Measurements from ENCODE around the gene GABRG3.

The GABRG3 gene

GRCh38 chr15:27249046-27249759 lies 278.2 kb downstream of the GABRG3 start:
- Histone ChIP-seq H3K36me3 (ENCODE audit: insufficient read depth, insufficient read length, low read length) (no peaks in the 10 kb centered on the region), H3K27me3 (ENCODE audit: insufficient read depth, insufficient read length) (no peaks in the 10 kb centered on the region)

GRCh38 chr15:27249760-27250109 lies 278.8 kb downstream of the GABRG3 start:
- Histone ChIP-seq H3K9me3 (ENCODE audit: insufficient read depth, low read length) (no peaks in the 10 kb centered on the region), H3K4me3 (ENCODE audit: insufficient read length, low read depth) (no peak overlapping the region), H3K36me3 (ENCODE audit: insufficient read depth, insufficient read length, low read length) (no peaks in the 10 kb centered on the region), H3K4me1 (ENCODE audit: insufficient read depth, insufficient read length) (peaks cover 2% of the 10 kb centered on the region), H3K9ac (ENCODE audit: insufficient read length, low read depth) (no peak overlapping the region), H3K27me3 (ENCODE audit: insufficient read depth, insufficient read length) (no peaks in the 10 kb centered on the region)
- no peak for DNase-seq (ENCODE audit: low read depth, low spot score)
- TF ChIP-seq ZNF274 (IDR thresholded peaks at IDR 0.05; ENCODE audit: low read depth, low read length) = no peak
- TF ChIP-seq YY1 (IDR thresholded peaks at IDR 0.05; ENCODE audit: insufficient read depth, insufficient read length) = no peak
- no peak for TF ChIP-seq SUZ12 (IDR thresholded peaks at IDR 0.05; ENCODE audit: extremely low read depth, insufficient read depth, insufficient read length)

More at GRCh38 chr15:27249046-27249759, 278.2 kb downstream of the GABRG3 start:
- H3K4me1 ChIP-seq (ENCODE audit: insufficient read depth, insufficient read length) = peaks cover 2% of the 10 kb centered on the region
- H3K9ac ChIP-seq (ENCODE audit: insufficient read length, low read depth) = no peak overlapping the region
- no peak for DNase-seq (ENCODE audit: low read depth, low spot score)
- no peak overlapping the region for H3K4me3 ChIP-seq (ENCODE audit: insufficient read length, low read depth)
- TF ChIP-seq ZNF274 (IDR thresholded peaks at IDR 0.05; ENCODE audit: low read depth, low read length) (no peak), YY1 (IDR thresholded peaks at IDR 0.05; ENCODE audit: insufficient read depth, insufficient read length) (no peak), SUZ12 (IDR thresholded peaks at IDR 0.05; ENCODE audit: extremely low read depth, insufficient read depth, insufficient read length) (no peak)
- H3K9me3 ChIP-seq (ENCODE audit: insufficient read depth, low read length) = no peaks in the 10 kb centered on the region

- TF ChIP-seq ZNF274 (IDR thresholded peaks at IDR 0.05; ENCODE audit: low read depth, low read length) (no peak), SUZ12 (IDR thresholded peaks at IDR 0.05; ENCODE audit: extremely low read depth, insufficient read depth, insufficient read length) (no peak), YY1 (IDR thresholded peaks at IDR 0.05; ENCODE audit: insufficient read depth, insufficient read length) (no peak)
- H3K4me3 ChIP-seq (ENCODE audit: insufficient read length, low read depth) = no peak overlapping the region
- H3K36me3 ChIP-seq (ENCODE audit: insufficient read depth, insufficient read length, low read length) = no peaks in the 10 kb centered on the region
- H3K27me3 ChIP-seq (ENCODE audit: insufficient read depth, insufficient read length) = no peaks in the 10 kb centered on the region
- DNase-seq (ENCODE audit: low read depth, low spot score) = no peak
- no peaks in the 10 kb centered on the region for H3K9me3 ChIP-seq (ENCODE audit: insufficient read depth, low read length)
- no peak overlapping the region for H3K9ac ChIP-seq (ENCODE audit: insufficient read length, low read depth)
- peaks cover 2% of the 10 kb centered on the region for H3K4me1 ChIP-seq (ENCODE audit: insufficient read depth, insufficient read length)
Measured at GRCh38 chr15:27250223-27250622, 279.2 kb downstream of the GABRG3 start.

GRCh38 chr15:27254055-27254454 lies 283.1 kb downstream of the GABRG3 start:
- DNase-seq (ENCODE audit: low read depth, low spot score) = no peak
- no peaks in the 10 kb centered on the region for H3K9me3 ChIP-seq (ENCODE audit: insufficient read depth, low read length)
- H3K36me3 ChIP-seq (ENCODE audit: insufficient read depth, insufficient read length, low read length) = no peaks in the 10 kb centered on the region
- H3K4me1 ChIP-seq (ENCODE audit: insufficient read depth, insufficient read length) = peaks cover 2% of the 10 kb centered on the region
- TF ChIP-seq YY1 (IDR thresholded peaks at IDR 0.05; ENCODE audit: insufficient read depth, insufficient read length) = no peak
- no peak for TF ChIP-seq ZNF274 (IDR thresholded peaks at IDR 0.05; ENCODE audit: low read depth, low read length)
- TF ChIP-seq SUZ12 (IDR thresholded peaks at IDR 0.05; ENCODE audit: extremely low read depth, insufficient read depth, insufficient read length) = no peak
- H3K4me3 ChIP-seq (ENCODE audit: insufficient read length, low read depth) = no peak overlapping the region
- no peaks in the 10 kb centered on the region for H3K27me3 ChIP-seq (ENCODE audit: insufficient read depth, insufficient read length)
- no peak overlapping the region for H3K9ac ChIP-seq (ENCODE audit: insufficient read length, low read depth)

GRCh38 chr15:27254801-27255200 lies 283.8 kb downstream of the GABRG3 start:
- no peak for DNase-seq (ENCODE audit: low read depth, low spot score)
- no peak overlapping the region for H3K9ac ChIP-seq (ENCODE audit: insufficient read length, low read depth)
- H3K27me3 ChIP-seq (ENCODE audit: insufficient read depth, insufficient read length) = no peaks in the 10 kb centered on the region
- TF ChIP-seq SUZ12 (IDR thresholded peaks at IDR 0.05; ENCODE audit: extremely low read depth, insufficient read depth, insufficient read length) (no peak), ZNF274 (IDR thresholded peaks at IDR 0.05; ENCODE audit: low read depth, low read length) (no peak), YY1 (IDR thresholded peaks at IDR 0.05; ENCODE audit: insufficient read depth, insufficient read length) (no peak)
- H3K9me3 ChIP-seq (ENCODE audit: insufficient read depth, low read length) = no peaks in the 10 kb centered on the region
- peaks cover 2% of the 10 kb centered on the region for H3K4me1 ChIP-seq (ENCODE audit: insufficient read depth, insufficient read length)
- no peak overlapping the region for H3K4me3 ChIP-seq (ENCODE audit: insufficient read length, low read depth)
- H3K36me3 ChIP-seq (ENCODE audit: insufficient read depth, insufficient read length, low read length) = no peaks in the 10 kb centered on the region

- TF ChIP-seq SUZ12 (IDR thresholded peaks at IDR 0.05; ENCODE audit: extremely low read depth, insufficient read depth, insufficient read length) = no peak
- TF ChIP-seq YY1 (IDR thresholded peaks at IDR 0.05; ENCODE audit: insufficient read depth, insufficient read length) = no peak
- no peak for TF ChIP-seq ZNF274 (IDR thresholded peaks at IDR 0.05; ENCODE audit: low read depth, low read length)
- Histone ChIP-seq H3K27me3 (ENCODE audit: insufficient read depth, insufficient read length) (no peaks in the 10 kb centered on the region), H3K36me3 (ENCODE audit: insufficient read depth, insufficient read length, low read length) (no peaks in the 10 kb centered on the region), H3K9me3 (ENCODE audit: insufficient read depth, low read length) (no peaks in the 10 kb centered on the region), H3K4me1 (ENCODE audit: insufficient read depth, insufficient read length) (peaks cover 2% of the 10 kb centered on the region), H3K9ac (ENCODE audit: insufficient read length, low read depth) (no peak overlapping the region), H3K4me3 (ENCODE audit: insufficient read length, low read depth) (no peak overlapping the region)
- DNase-seq (ENCODE audit: low read depth, low spot score) = no peak
Measured at GRCh38 chr15:27256446-27256845, 285.5 kb downstream of the GABRG3 start.

GRCh38 chr15:27258287-27258686 lies 287.3 kb downstream of the GABRG3 start:
- TF ChIP-seq SUZ12 (IDR thresholded peaks at IDR 0.05; ENCODE audit: extremely low read depth, insufficient read depth, insufficient read length) (no peak), ZNF274 (IDR thresholded peaks at IDR 0.05; ENCODE audit: low read depth, low read length) (no peak), YY1 (IDR thresholded peaks at IDR 0.05; ENCODE audit: insufficient read depth, insufficient read length) (no peak)
- Histone ChIP-seq H3K4me1 (ENCODE audit: insufficient read depth, insufficient read length) (no peaks in the 10 kb centered on the region), H3K9me3 (ENCODE audit: insufficient read depth, low read length) (no peaks in the 10 kb centered on the region), H3K27me3 (ENCODE audit: insufficient read depth, insufficient read length) (no peaks in the 10 kb centered on the region), H3K9ac (ENCODE audit: insufficient read length, low read depth) (no peak overlapping the region), H3K4me3 (ENCODE audit: insufficient read length, low read depth) (no peak overlapping the region), H3K36me3 (ENCODE audit: insufficient read depth, insufficient read length, low read length) (no peaks in the 10 kb centered on the region)
- no peak for DNase-seq (ENCODE audit: low read depth, low spot score)
